RWPE2 (cell line): ENCODE results near the gene DISP2.
A peak's percentile ranks its signal among the peaks of the same experiment; 100 is the strongest.

ENCODE experiments used
- ATAC-seq: fragments of 200-7000 bp; cut with Tn5 transposase; 3 replicates; pipeline ENCODE4 v1.9.1; 2021; ENCODE audit warnings: low read depth
- DNase-seq: peaks from one replicate; pipeline ENCODE4 v3.0.0-alpha.2; 2020; ENCODE audit warnings: low spot score
- H3K27ac ChIP-seq: fragments of 450-650 bp; 2 replicates; pipeline ENCODE4 v1.5.1; 2017; ENCODE audit warnings: mild to moderate bottlenecking; ENCODE audit not compliant: poor library complexity, severe bottlenecking
- H3K27me3 ChIP-seq: fragments of 250-450 bp; sonication (Bioruptor Pico); 2 replicates; pipeline ENCODE4 v1.5.1; 2021; ENCODE audit warnings: mild to moderate bottlenecking, moderate library complexity; ENCODE audit not compliant: insufficient read depth, poor library complexity, severe bottlenecking
- H3K36me3 ChIP-seq: fragments of 250-450 bp; sonication (Bioruptor Pico); 2 replicates; pipeline ENCODE4 v1.5.1; 2020; ENCODE audit warnings: low read depth, mild to moderate bottlenecking, moderate library complexity
- H3K4me1 ChIP-seq: fragments of 250-450 bp; sonication (Bioruptor Pico); 2 replicates; pipeline ENCODE4 v1.5.1; 2021; ENCODE audit warnings: mild to moderate bottlenecking, moderate library complexity; ENCODE audit not compliant: insufficient read depth, poor library complexity, severe bottlenecking
- H3K4me3 ChIP-seq: fragments of 250-450 bp; sonication (Bioruptor Pico); 2 replicates; pipeline ENCODE4 v1.5.1; 2021; ENCODE audit warnings: mild to moderate bottlenecking, moderate library complexity; ENCODE audit not compliant: severe bottlenecking
- H3K9me3 ChIP-seq: fragments of 250-450 bp; sonication (Bioruptor Pico); 2 replicates; pipeline ENCODE4 v1.5.1; 2021; ENCODE audit warnings: mild to moderate bottlenecking, moderate library complexity; ENCODE audit not compliant: severe bottlenecking
- TF ChIP-seq, protein P1 (sequence below): fragments of 450-650 bp; IDR thresholded peaks from one replicate; pipeline ENCODE4 v1.5.1; 2017; ENCODE audit warnings: mild to moderate bottlenecking, moderate library complexity; ENCODE audit not compliant: poor library complexity, severe bottlenecking

DISP2 gene

DNA sequence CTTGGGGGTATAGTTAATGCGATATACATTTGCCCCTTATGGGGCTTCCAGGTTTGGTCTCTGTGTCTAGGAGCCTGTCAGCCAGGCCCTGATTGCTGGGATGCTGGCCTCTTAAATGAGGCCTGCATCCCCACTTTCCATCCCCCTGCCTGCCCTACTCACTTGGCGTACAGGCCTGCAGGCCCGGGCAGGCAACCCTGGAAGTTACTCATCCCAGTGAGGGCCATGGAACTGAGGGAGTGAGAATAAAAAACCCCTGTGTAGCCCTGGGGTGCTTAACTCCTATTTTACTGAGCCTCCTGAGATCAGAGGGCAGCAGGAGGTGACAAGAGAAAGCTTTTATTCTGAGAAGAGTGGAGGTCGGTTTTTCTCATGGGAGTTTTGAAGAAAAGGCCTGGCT is 2.0 kb downstream of the DISP2 start:
- Histone ChIP-seq H3K27ac (peak overlapping the region; percentile 43), H3K4me1 (peaks cover 20% of the 10 kb centered on the region), H3K9me3 (no peaks in the 10 kb centered on the region), H3K27me3 (no peaks in the 10 kb centered on the region), H3K4me3 (no peak overlapping the region), H3K36me3 (no peaks in the 10 kb centered on the region)
- ATAC-seq (peak; percentile 71), DNase-seq (peak; percentile 83)
- TF ChIP-seq, protein P1, sequence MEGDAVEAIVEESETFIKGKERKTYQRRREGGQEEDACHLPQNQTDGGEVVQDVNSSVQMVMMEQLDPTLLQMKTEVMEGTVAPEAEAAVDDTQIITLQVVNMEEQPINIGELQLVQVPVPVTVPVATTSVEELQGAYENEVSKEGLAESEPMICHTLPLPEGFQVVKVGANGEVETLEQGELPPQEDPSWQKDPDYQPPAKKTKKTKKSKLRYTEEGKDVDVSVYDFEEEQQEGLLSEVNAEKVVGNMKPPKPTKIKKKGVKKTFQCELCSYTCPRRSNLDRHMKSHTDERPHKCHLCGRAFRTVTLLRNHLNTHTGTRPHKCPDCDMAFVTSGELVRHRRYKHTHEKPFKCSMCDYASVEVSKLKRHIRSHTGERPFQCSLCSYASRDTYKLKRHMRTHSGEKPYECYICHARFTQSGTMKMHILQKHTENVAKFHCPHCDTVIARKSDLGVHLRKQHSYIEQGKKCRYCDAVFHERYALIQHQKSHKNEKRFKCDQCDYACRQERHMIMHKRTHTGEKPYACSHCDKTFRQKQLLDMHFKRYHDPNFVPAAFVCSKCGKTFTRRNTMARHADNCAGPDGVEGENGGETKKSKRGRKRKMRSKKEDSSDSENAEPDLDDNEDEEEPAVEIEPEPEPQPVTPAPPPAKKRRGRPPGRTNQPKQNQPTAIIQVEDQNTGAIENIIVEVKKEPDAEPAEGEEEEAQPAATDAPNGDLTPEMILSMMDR = no peak

DNA sequence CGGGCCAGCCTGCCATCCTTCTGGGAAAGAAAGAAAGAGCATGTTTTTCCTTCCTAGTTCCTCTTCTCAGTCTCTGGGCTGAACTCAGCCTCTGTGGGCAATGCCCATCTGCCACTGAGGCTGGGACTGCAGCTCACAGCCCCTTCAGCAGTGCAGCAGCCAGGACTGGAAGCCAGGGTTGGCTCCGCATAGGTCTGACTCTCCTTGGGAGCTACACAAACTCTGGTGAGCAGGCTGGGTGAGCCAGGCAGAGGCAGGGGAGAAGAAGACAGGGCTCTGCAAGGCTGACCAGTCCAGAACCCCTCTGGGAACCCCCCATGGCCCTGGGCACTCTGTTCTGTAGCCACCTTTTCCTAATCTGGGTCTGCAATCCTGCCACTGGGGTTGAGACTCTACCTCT is 3.6 kb downstream of the DISP2 start:
- H3K27me3 ChIP-seq = no peaks in the 10 kb centered on the region
- TF ChIP-seq, protein P1 = no peak
- no peaks in the 10 kb centered on the region for H3K9me3 ChIP-seq
- peaks cover 20% of the 10 kb centered on the region for H3K4me1 ChIP-seq
- H3K4me3 ChIP-seq = no peak overlapping the region
- H3K36me3 ChIP-seq = no peaks in the 10 kb centered on the region
- H3K27ac ChIP-seq = no peak overlapping the region
- ATAC-seq (no peak), DNase-seq (no peak)

DNA sequence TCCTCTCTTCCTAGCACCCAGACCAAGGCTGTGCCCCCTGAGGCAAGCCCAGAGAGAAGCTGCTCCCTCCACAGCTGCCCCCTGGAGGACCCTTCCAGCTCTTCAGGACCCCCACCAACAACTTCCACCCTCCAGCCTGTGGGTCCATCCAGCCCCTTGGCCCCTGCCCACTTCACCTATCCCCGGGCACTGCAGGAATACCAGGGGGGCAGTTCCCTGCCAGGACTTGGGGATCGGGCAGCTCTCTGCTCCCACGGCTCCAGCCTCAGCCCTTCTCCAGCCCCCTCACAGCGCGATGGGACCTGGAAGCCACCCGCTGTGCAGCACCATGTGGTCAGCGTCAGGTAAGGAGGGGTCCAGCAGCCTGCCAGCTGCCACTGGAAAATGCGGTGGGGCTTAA is 5.6 kb downstream of the DISP2 start:
- Histone ChIP-seq H3K36me3 (no peaks in the 10 kb centered on the region), H3K4me1 (peaks cover 18% of the 10 kb centered on the region), H3K9me3 (no peaks in the 10 kb centered on the region), H3K4me3 (no peak overlapping the region), H3K27me3 (no peaks in the 10 kb centered on the region), H3K27ac (no peak overlapping the region)
- no peak for DNase-seq
- ATAC-seq = no peak
- TF ChIP-seq, protein P1 = no peak

DNA sequence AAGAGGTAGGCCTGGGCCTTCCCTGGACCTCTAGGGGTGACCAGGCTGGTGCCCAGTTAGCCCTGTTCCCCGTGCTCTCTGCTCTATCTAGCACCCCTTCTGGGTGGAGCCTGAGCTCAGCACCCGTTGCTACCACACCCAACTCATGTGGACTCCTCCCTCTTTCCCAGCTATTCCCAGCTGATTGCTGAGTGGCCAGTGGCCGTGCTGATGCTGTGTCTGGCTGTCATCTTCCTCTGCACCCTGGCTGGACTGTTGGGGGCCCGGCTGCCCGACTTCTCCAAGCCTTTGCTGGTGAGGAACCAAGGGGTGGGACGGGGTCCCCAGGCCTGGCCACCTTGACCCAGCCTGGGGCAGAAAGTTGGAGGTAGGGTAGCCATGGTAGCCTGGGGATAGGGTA is 6.2 kb downstream of the DISP2 start:
- Histone ChIP-seq H3K36me3 (no peaks in the 10 kb centered on the region), H3K4me3 (no peak overlapping the region), H3K27me3 (no peaks in the 10 kb centered on the region), H3K27ac (no peak overlapping the region), H3K4me1 (peaks cover 12% of the 10 kb centered on the region), H3K9me3 (no peaks in the 10 kb centered on the region)
- ATAC-seq = no peak
- TF ChIP-seq, protein P1 = no peak
- no peak for DNase-seq

DNA sequence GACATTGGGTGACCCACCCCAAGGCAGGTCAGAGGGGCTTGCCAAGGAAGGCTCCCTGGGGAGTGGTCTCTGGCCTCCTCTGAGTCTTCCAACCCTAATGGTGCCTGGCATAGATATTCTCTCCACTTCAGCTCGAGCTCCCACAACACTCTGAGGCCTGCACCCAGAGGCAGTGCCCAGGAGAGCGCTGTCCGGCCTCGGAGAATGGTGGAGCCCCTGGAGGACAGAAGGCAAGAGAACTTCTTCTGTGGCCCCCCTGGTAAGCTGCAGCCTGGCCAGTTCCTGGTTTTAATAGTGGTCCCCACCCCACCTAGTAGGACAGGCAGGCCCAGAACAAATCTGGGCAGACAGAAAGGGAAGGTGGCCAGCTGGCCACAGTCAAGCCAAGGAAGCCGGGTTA is 7.0 kb downstream of the DISP2 start:
- TF ChIP-seq, protein P1 = no peak
- ATAC-seq = no peak
- H3K27ac ChIP-seq = no peak overlapping the region
- H3K36me3 ChIP-seq = no peaks in the 10 kb centered on the region
- no peak for DNase-seq
- no peak overlapping the region for H3K4me3 ChIP-seq
- no peaks in the 10 kb centered on the region for H3K9me3 ChIP-seq
- H3K27me3 ChIP-seq = no peaks in the 10 kb centered on the region
- H3K4me1 ChIP-seq = peaks cover 4% of the 10 kb centered on the region
